ENCODE measurements around the gene KCNIP4.

KCNIP4 gene

GRCh38 chr4:21018817-21019216 lies 929.8 kb downstream of the KCNIP4 start:
- DNase-seq, result no peak

- no peak for DNase-seq
Observed at GRCh38 chr4:21013501-21013900, 935.1 kb downstream of the KCNIP4 start.

DNA sequence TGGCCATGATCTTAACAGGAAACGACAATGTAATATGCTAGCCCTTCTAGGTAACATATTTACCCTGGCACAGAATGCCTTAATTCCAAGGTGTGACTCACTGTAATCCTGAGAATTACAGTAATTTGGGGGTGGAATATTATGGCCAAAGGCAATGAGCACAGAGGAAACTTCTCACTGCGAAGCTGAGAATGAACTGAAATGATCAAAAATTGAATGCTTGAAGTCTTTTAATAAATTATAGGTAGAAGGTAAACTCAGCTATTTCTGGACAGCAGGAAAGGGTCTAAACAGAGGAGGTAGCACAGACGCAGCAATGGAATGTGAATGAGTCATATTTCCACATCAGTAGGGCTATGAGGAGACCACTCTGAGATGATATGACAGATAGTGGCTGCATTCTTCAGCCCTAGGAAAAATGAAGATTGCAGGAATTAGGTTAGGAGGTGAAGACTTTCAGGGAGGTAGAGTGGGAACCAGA lies 935.7 kb downstream of the KCNIP4 start:
- no peak for DNase-seq

DNA sequence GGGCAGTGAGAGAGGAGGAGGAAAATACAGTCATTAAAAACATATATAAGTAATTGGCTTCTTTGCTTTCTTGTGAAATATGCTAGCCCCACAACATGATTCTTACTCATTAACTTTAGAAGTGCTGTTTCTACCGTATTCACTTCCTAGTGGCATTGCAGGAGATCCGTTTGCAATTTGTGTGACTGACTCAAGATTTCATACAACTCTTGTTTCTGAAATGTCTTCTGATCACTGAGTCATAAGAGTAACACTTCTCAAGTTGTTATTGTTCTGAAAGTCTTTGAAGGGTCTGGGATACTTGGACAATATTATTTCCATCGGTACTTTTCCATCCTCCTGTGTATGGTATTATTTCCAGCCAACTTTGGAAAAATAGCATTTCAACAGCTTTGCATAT lies 937.5 kb downstream of the KCNIP4 start:
- DNase-seq, result no peak

- no peak for DNase-seq
Observed at GRCh38 chr4:21009956-21010355, 938.6 kb downstream of the KCNIP4 start.

DNA sequence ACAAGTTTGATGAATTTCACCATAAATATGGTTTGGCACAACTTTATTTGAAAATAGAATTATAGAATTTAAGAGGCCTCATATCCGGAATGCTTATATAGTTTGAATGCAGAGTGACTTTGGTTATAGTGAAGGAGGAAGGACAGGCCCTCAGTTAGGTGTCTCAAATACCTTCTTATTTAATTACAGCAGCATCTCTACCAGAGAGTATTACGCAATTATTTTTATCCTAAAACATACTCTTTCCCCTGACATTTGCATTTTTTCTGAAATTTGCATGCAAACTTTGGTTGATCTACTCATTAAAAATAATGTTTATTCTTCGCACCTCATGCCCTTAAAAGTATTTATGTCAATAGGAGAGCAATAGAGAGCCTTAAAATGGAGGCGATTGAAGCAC lies 942.9 kb downstream of the KCNIP4 start:
- DNase-seq, result no peak

DNA sequence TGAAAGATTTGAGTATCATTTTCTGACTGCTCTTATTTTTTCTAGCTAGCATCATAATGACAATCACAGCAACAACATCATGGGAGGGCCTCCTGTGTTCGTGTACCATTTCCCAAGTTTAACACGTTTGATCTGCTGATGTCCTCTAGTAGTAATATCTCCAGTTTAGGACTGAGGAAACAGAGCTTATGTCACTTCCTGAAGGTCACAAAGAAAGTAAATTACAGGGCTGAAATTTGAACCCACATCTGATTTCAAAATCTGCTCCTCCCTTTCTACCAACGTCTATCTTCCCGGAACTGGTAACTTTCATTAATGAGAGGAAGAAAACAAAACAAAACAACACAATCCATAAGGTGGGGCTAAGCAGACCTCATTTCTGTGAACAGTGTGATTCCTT lies 945.6 kb downstream of the KCNIP4 start:
- no peak for DNase-seq

- no peak for DNase-seq
Observed at GRCh38 chr4:21002286-21002685, 946.3 kb downstream of the KCNIP4 start.

DNA sequence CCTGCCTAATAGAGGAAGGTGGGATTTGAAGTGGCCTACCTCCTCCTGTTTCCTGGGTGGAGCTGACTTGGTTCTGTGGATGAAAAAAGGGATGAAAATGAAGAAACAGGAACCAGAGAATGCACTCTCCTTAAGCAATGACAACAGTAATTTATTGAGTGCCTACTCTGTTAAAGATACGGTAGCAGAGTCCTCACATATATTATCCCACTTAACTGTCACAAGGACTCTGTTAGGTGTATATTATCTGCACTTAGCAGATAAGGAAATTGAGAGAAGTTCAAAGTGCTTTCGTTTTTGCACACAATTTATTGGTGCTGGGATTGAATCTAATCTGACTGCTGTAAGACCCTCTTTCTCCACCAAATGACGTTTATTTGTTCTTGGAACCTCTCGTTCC lies 947.1 kb downstream of the KCNIP4 start:
- DNase-seq, result no peak

- no peak for DNase-seq
Observed at GRCh38 chr4:20997886-20998285, 950.7 kb downstream of the KCNIP4 start.

DNA sequence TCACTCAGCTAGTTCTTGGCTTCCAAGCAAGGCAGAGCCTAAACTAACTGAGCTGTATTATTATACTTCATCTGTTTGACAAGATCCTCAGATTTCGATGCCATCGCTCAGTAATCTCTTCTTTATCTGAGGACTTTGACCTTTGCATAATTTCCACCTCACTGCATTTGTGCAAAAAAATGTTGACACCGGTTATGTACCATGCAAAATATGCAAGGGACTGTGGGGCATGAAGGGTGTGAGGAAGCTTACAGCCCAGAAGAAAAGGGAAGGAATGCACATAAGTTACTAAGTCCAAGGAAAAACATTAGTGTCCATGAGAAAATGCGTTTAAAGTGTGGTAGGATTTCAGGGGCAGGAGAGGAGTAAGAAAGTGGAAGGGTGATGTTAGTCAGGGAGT lies 953.0 kb downstream of the KCNIP4 start:
- DNase-seq, result no peak

DNA sequence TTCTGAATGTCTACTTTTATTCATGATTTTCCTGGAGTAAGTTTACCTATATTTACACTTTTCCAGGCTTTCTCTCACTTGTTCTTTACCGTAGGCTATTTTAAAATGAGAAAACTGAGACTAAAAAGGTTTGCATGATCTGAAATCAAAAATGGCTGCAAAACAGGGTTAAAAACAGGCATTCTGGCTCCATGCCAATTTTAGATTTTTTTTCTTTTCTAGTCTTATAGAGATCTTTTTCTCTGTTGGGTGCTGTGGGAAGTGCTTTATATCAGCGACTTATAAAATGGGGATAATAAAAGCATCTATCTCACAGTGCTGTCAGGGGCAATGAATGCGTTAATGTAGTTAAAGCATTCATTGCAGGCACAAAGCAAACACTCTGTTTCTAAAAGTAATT lies 953.6 kb downstream of the KCNIP4 start:
- no peak for DNase-seq

GRCh38 chr4:20992002-20992401 lies 956.6 kb downstream of the KCNIP4 start:
- DNase-seq, result no peak

GRCh38 chr4:20987191-20987590 lies 961.4 kb downstream of the KCNIP4 start:
- no peak for DNase-seq

- no peak for DNase-seq
Observed at GRCh38 chr4:20984576-20984836, 964.1 kb downstream of the KCNIP4 start.

GRCh38 chr4:20983763-20984575 lies 964.6 kb downstream of the KCNIP4 start:
- DNase-seq, result no peak

- no peak for DNase-seq
Observed at GRCh38 chr4:20982544-20982943, 966.0 kb downstream of the KCNIP4 start.

DNA sequence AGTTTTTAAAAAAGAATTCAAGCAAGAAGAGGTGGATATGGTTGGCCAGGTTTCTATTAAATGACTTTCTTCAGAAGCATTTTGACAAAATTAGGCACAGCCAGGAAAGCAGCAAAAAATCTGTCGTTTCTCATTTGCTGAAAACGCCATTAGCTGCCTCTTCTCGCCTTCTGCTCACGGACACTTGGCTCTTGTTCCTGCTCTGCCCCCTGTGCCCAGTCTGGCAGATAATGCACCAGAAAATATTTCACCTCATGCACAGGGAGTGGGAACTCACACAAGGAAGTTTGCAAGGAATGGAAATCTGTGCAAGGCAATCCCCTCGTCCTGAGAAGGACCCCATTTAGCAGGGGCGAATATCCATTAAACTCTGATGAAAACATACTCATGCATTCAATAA lies 988.3 kb downstream of the KCNIP4 start:
- no peak for DNase-seq

- DNase-seq, result no peak
Observed at GRCh38 chr4:20954541-20954940, 994.0 kb downstream of the KCNIP4 start.

DNA sequence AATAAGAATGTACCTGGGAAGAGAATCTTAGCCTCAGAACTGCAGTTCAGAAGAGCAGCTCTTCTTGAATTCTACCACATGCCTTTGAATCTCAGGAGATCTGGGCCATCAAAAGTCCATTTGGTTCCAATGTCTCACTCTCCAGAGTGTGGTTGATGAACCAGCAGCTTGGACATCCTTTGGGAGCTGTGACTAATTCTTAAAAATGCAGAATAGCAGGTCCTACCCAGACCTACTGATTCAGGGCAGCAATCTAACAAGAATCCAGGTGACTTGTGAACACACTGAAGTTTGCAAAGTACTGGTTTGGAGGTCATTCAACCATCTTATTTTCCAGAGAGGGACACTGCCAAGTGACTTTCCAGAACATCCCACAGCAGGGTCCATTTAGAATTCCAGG lies 1003.6 kb downstream of the KCNIP4 start:
- DNase-seq, result no peak

GRCh38 chr4:20944451-20944850 lies 1004.1 kb downstream of the KCNIP4 start:
- DNase-seq, result no peak

- DNase-seq, result no peak
Observed at GRCh38 chr4:20938204-20938603, 1010.4 kb downstream of the KCNIP4 start.

GRCh38 chr4:20926529-20926928 lies 1022.0 kb downstream of the KCNIP4 start:
- DNase-seq, result no peak

DNA sequence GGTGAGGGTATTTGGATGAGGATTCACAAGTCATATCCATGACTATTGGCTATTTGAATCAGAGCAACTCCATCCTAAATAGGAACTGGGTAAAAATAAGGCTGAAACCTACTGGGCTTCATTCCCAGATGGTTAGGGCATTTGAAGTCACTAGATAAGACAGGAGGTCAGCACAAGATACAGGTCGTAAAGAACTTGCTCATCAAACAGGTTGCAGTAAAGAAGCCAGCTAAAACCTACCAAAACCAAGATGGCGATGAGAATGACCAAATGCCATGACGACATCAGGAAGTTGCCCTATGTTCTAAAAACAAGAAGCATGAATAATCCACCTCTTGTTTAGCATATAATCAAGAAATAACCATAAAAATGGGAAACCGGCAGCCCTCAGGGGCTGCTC lies 1023.4 kb downstream of the KCNIP4 start:
- DNase-seq, result no peak

GRCh38 chr4:20922962-20923361 lies 1025.6 kb downstream of the KCNIP4 start:
- no peak for DNase-seq
